Neural cell (in vitro differentiated cells): ENCODE results near the gene ANKRD22. TPM values are rescaled to one million over a fixed set of nuclear protein-coding genes. Genes with fewer than 3 reads are reported as not detected.

Experiments
- H2AFZ ChIP-seq: fragments of 200-600, 300-800 bp; sonication (generic), shearing (Covaris generic); 2 replicates; pipeline ENCODE4 v1.6.0; 2014; ENCODE audit warnings: low read depth, mild to moderate bottlenecking, antibody characterized with exemption, low read length, moderate library complexity
- H3F3A ChIP-seq: fragments of 200-600 bp; shearing (Covaris generic); 2 replicates; pipeline ENCODE4 v1.6.1; 2016; ENCODE audit warnings: mild to moderate bottlenecking, moderate library complexity, mixed read lengths, antibody characterized with exemption, low read length; ENCODE audit not compliant: insufficient read depth, poor library complexity, severe bottlenecking
- H3K27ac ChIP-seq: fragments of 200-600, 300-800 bp; sonication (generic), shearing (Covaris generic); 2 replicates; pipeline ENCODE4 v1.5.1; 2014; ENCODE audit warnings: mild to moderate bottlenecking, low read length, moderate library complexity
- H3K27me3 ChIP-seq: fragments of 300-800, 200-600 bp; sonication (generic), shearing (Covaris generic); 2 replicates; pipeline ENCODE4 v1.6.0; 2014; ENCODE audit warnings: mild to moderate bottlenecking, low read depth, low read length, moderate library complexity; ENCODE audit not compliant: insufficient read depth
- H3K36me3 ChIP-seq: fragments of 300-800, 200-600 bp; sonication (generic), shearing (Covaris generic); 2 replicates; pipeline ENCODE4 v1.5.1; 2014; ENCODE audit warnings: mild to moderate bottlenecking, antibody characterized with exemption, low read length, moderate library complexity; ENCODE audit not compliant: insufficient read depth
- H3K4me2 ChIP-seq: fragments of 300-800, 200-600 bp; sonication (generic), shearing (Covaris generic); 2 replicates; pipeline ENCODE4 v1.6.0; 2014; ENCODE audit warnings: mild to moderate bottlenecking, low read length
- H3K4me3 ChIP-seq: fragments of 300-800, 200-600 bp; sonication (generic), shearing (Covaris generic); 2 replicates; pipeline ENCODE4 v1.5.1; 2014; ENCODE audit warnings: mild to moderate bottlenecking, low read length, moderate library complexity
- H3K79me2 ChIP-seq: fragments of 200-600 bp; shearing (Covaris generic); replicated peaks from 2 replicates; pipeline ENCODE4 v1.6.0; 2014; ENCODE audit warnings: mild to moderate bottlenecking, low read length, moderate library complexity; ENCODE audit not compliant: insufficient read depth
- H3K9ac ChIP-seq: fragments of 300-800, 200-600 bp; sonication (generic), shearing (Covaris generic); 2 replicates; pipeline ENCODE4 v1.6.1; 2016; ENCODE audit warnings: mild to moderate bottlenecking, low read length, mixed read lengths
- H3K9me2 ChIP-seq: fragments of 200-600 bp; shearing (Covaris generic); 2 replicates; pipeline ENCODE4 v1.6.1; 2016; ENCODE audit warnings: mild to moderate bottlenecking, low read length, mixed read lengths; ENCODE audit not compliant: insufficient read depth
- H3K9me3 ChIP-seq: fragments of 200-600, 300-800 bp; sonication (generic), shearing (Covaris generic); 2 replicates; pipeline ENCODE4 v1.6.1; 2016; ENCODE audit warnings: mild to moderate bottlenecking, mixed run types, low read length, moderate library complexity, mixed read lengths
- H4K20me1 ChIP-seq: fragments of 200-600 bp; shearing (Covaris generic); 2 replicates; pipeline ENCODE4 v1.6.1; 2016; ENCODE audit warnings: mild to moderate bottlenecking, mixed run types; ENCODE audit not compliant: insufficient read depth
- CTCF ChIP-seq: fragments of 450-650 bp; IDR thresholded peaks from 2 replicates; pipeline ENCODE4 v1.5.1; 2014; ENCODE audit warnings: antibody characterized with exemption, mild to moderate bottlenecking, moderate library complexity; ENCODE audit not compliant: poor library complexity, severe bottlenecking
- EP300 ChIP-seq: fragments of 450-650 bp; conservative IDR thresholded peaks from 2 replicates; pipeline ENCODE4 v1.6.1; 2014; ENCODE audit warnings: antibody characterized with exemption, mild to moderate bottlenecking, moderate library complexity; ENCODE audit not compliant: poor library complexity, severe bottlenecking
- EZH2 ChIP-seq: fragments of 200-600, 300-800 bp; shearing (Covaris generic), sonication (generic); IDR thresholded peaks from 2 replicates; pipeline ENCODE4 v1.6.1; 2014; ENCODE audit warnings: antibody characterized with exemption, low read length, borderline replicate concordance, mild to moderate bottlenecking; ENCODE audit not compliant: insufficient read depth, poor library complexity, severe bottlenecking
- MXI1 ChIP-seq: fragments of 450-650 bp; conservative IDR thresholded peaks from 2 replicates; pipeline ENCODE4 v1.6.1; 2014; ENCODE audit warnings: antibody characterized with exemption, mild to moderate bottlenecking; ENCODE audit not compliant: poor library complexity, severe bottlenecking
- POLR2AphosphoS5 ChIP-seq: IDR thresholded peaks from 2 replicates; pipeline ENCODE4 v1.6.1; 2012
- RAD21 ChIP-seq: fragments of 450-650 bp; conservative IDR thresholded peaks from 2 replicates; pipeline ENCODE4 v1.6.1; 2014; ENCODE audit warnings: antibody characterized with exemption, mild to moderate bottlenecking, moderate library complexity
- REST ChIP-seq: IDR thresholded peaks from 2 replicates; pipeline ENCODE4 v1.6.1; 2012; ENCODE audit warnings: borderline replicate concordance
- SMC3 ChIP-seq: fragments of 450-650 bp; conservative IDR thresholded peaks from 2 replicates; pipeline ENCODE4 v1.6.1; 2014; ENCODE audit warnings: antibody characterized with exemption, mild to moderate bottlenecking, moderate library complexity; ENCODE audit not compliant: poor library complexity
- TAF1 ChIP-seq: IDR thresholded peaks from 2 replicates; pipeline ENCODE4 v1.6.1; 2012; ENCODE audit warnings: low read depth
- polyA plus RNA-seq: library from polyadenylated mRNA; depleted of rRNA; stranded (reverse); fragments of >200 nt; gene quantifications from 2 replicates; pipeline ENCODE4 v1.2.3, GENCODE V29; 2014

ANKRD22 gene
- polyA plus RNA-seq, 1 donor from 2014 or later, result 0.57 TPM

GRCh38 chr10:88805361-88805760 lies 46.3 kb downstream of the ANKRD22 start:
- Histone ChIP-seq H3K4me2 (no peak overlapping the region), H3K9ac (no peak overlapping the region), H3K36me3 (no peaks in the 10 kb centered on the region), H3K27me3 (no peaks in the 10 kb centered on the region), H3F3A (no peaks in the 10 kb centered on the region), H3K27ac (no peak overlapping the region), H3K9me2 (no peaks in the 10 kb centered on the region), H3K79me2 (no peaks in the 10 kb centered on the region), H3K9me3 (no peaks in the 10 kb centered on the region), H2AFZ (no peak overlapping the region), H3K4me3 (no peak overlapping the region), H4K20me1 (no peaks in the 10 kb centered on the region)
- TF ChIP-seq EZH2 (no peak), EP300 (no peak), MXI1 (no peak), RAD21 (no peak), CTCF (no peak), TAF1 (no peak), REST (no peak), POLR2AphosphoS5 (no peak), SMC3 (no peak)

- H3K9ac ChIP-seq, result no peak overlapping the region
- no peak overlapping the region for H2AFZ ChIP-seq
- no peaks in the 10 kb centered on the region for H3K27me3 ChIP-seq
- no peaks in the 10 kb centered on the region for H3K79me2 ChIP-seq
- H3K4me2 ChIP-seq, result no peak overlapping the region
- H3K36me3 ChIP-seq, result no peaks in the 10 kb centered on the region
- TF ChIP-seq EP300 (no peak), REST (no peak), SMC3 (no peak)
- no peak overlapping the region for H3K4me3 ChIP-seq
- H3K27ac ChIP-seq, result no peak overlapping the region
- H3K9me3 ChIP-seq, result no peaks in the 10 kb centered on the region
- H4K20me1 ChIP-seq, result no peaks in the 10 kb centered on the region
- H3K9me2 ChIP-seq, result no peaks in the 10 kb centered on the region
- no peaks in the 10 kb centered on the region for H3F3A ChIP-seq
Observed at GRCh38 chr10:88804083-88804812, 47.4 kb downstream of the ANKRD22 start.
